Caco-2 (cell line): ENCODE data around the gene FRYL. TPM values are rescaled to one million over a fixed set of nuclear protein-coding genes. Genes with fewer than 3 reads are reported as not detected.

Source experiments
- BruUV-seq: library from RNA; stranded (reverse); fragments of 400-500 nt; replicated peaks from 2 replicates; lab custom pipeline; 2021; lab: Mats Ljungman, UMichigan
- CTCF ChIA-PET: fragments of 300-600 bp; sonication (Branson Sonifier 250); formaldehyde crosslinking; loops from one replicate; lab custom pipeline; 2022; ENCODE audit warnings: antibody characterized with exemption; lab: Charles Lee
- POLR2A ChIA-PET: fragments of 300-600 bp; sonication (Branson Sonifier 250); formaldehyde crosslinking; loops from one replicate; lab custom pipeline; 2022; ENCODE audit warnings: antibody characterized with exemption; lab: Charles Lee
- DNase-seq, 2 experiments: peaks; one replicate each; pipeline versions ENCODE4 v3.0.0 to v3.0.0-alpha.2; 2020 to 2022
- H3K27me3 ChIP-seq: replicated peaks from 2 replicates; pipeline ENCODE4 v1.6.0; 2011; ENCODE audit warnings: low read length; ENCODE audit not compliant: control insufficient read depth, insufficient read depth
- H3K36me3 ChIP-seq: 2 replicates; pipeline ENCODE4 v1.5.1; 2011; ENCODE audit warnings: low read length; ENCODE audit not compliant: control insufficient read depth, insufficient read depth
- H3K4me1 ChIP-seq: fragments of 250-450 bp; sonication (Bioruptor Pico); 2 replicates; pipeline ENCODE4 v1.5.1; 2020; ENCODE audit warnings: mild to moderate bottlenecking
- H3K4me3 ChIP-seq: 2 replicates; pipeline ENCODE4 v1.5.1; 2011; ENCODE audit warnings: low read depth, mild to moderate bottlenecking, control low read depth, low read length
- H3K9me3 ChIP-seq: fragments of 250-450 bp; sonication (Bioruptor Pico); 2 replicates; pipeline ENCODE4 v1.5.1; 2020; ENCODE audit warnings: mild to moderate bottlenecking, moderate library complexity
- H3K27ac Mint-ChIP-seq: one replicate; pipeline ENCODE4 v1.8.0; 2022; ENCODE audit warnings: mixed read lengths; ENCODE audit not compliant: unreplicated experiment
- H3K27me3 Mint-ChIP-seq: one replicate; pipeline ENCODE4 v1.8.0; 2022; ENCODE audit warnings: mixed read lengths; ENCODE audit not compliant: insufficient read depth, unreplicated experiment
- H3K36me3 Mint-ChIP-seq: one replicate; pipeline ENCODE4 v1.8.0; 2022; ENCODE audit warnings: mild to moderate bottlenecking, mixed read lengths; ENCODE audit not compliant: insufficient read depth, unreplicated experiment
- H3K4me1 Mint-ChIP-seq: one replicate; pipeline ENCODE4 v1.8.0; 2022; ENCODE audit warnings: low read depth, mixed read lengths; ENCODE audit not compliant: unreplicated experiment
- H3K4me3 Mint-ChIP-seq: one replicate; pipeline ENCODE4 v1.8.0; 2022; ENCODE audit warnings: mild to moderate bottlenecking, moderate library complexity, mixed read lengths; ENCODE audit not compliant: unreplicated experiment
- H3K9me3 Mint-ChIP-seq: one replicate; pipeline ENCODE4 v1.8.0; 2022; ENCODE audit warnings: mixed read lengths; ENCODE audit not compliant: unreplicated experiment
- CTCF ChIP-seq, 2 experiments: fragments of 200-600 bp in 1 of 2; IDR thresholded peaks; 1 replicate in 1 of 2; 2 replicates in 1 of 2; pipeline versions ENCODE4 v1.5.1 to v1.8.0; 2011 to 2022; ENCODE audit warnings: antibody characterized with exemption in 1 of 2, control low read depth in 1 of 2, inconsistent platforms in 1 of 2, low read depth in 1 of 2, low read length in 1 of 2, mild to moderate bottlenecking in 1 of 2, moderate library complexity in 1 of 2; ENCODE audit not compliant: insufficient read depth in 1 of 2, severe bottlenecking in 1 of 2, unreplicated experiment in 1 of 2
- intact Hi-C: fragments of 100-400 bp; cut with micrococcal nuclease; formaldehyde crosslinking; loops from one replicate; pipeline ENCODE4 v1.10.0; 2022; ENCODE audit not compliant: unreplicated experiment
- total RNA-seq: library from RNA; stranded (reverse); gene quantifications from 2 replicates; pipeline ENCODE4 v1.2.3, GENCODE V29; 2022

The FRYL gene
- total RNA-seq, 1 experiment from 2014 or later = 27.4 TPM

- no peak for DNase-seq
- Histone ChIP-seq H3K9me3 (no peaks in the 10 kb centered on the region), H3K4me3 (no peak overlapping the region), H3K36me3 (no peaks in the 10 kb centered on the region), H3K4me1 (no peaks in the 10 kb centered on the region), H3K27me3 (no peaks in the 10 kb centered on the region)
- Mint-ChIP-seq H3K27me3 (no peaks in the 10 kb centered on the region), H3K4me1 (no peaks in the 10 kb centered on the region), H3K9me3 (no peaks in the 10 kb centered on the region), H3K4me3 (no peak overlapping the region), H3K27ac (no peak overlapping the region), H3K36me3 (no peaks in the 10 kb centered on the region)
- POLR2A ChIA-PET = no interaction called here
- no peak for TF ChIP-seq CTCF (IDR thresholded peaks at IDR 0.05; ENCODE audit: insufficient read depth in 1 of 2, low read depth in 1 of 2, low read length in 1 of 2, severe bottlenecking in 1 of 2, unreplicated experiment in 1 of 2)
- no TSS peak for BruUV-seq
- CTCF ChIA-PET = no interaction called here
- intact Hi-C loops = no loop called here
Measured at GRCh38 chr4:48799157-48799556, 19.1 kb upstream of the FRYL start.

DNA sequence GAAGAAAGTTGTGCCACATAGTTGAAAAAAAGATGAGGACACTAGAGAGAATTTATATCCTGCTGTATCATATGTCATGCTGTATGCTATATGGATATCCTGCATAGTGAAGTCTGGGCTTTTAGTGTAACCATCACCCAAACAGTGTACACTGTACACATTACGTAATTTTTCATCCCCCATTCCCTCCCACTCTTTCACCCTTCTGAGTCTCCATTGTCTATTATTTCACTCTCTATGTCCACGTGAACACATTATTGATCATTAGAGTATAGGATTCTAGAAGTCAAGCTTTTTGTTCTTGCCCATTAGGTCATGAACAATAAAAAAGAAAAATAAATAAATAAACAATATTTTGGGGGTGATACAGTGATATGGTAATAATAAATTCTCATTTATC lies 18.0 kb upstream of the FRYL start:
- no peaks in the 10 kb centered on the region for H3K9me3 Mint-ChIP-seq
- intact Hi-C loops = no loop called here
- CTCF ChIA-PET = no interaction called here
- TF ChIP-seq CTCF (IDR thresholded peaks at IDR 0.05; ENCODE audit: insufficient read depth in 1 of 2, low read depth in 1 of 2, low read length in 1 of 2, severe bottlenecking in 1 of 2, unreplicated experiment in 1 of 2) = no peak
- Histone ChIP-seq H3K4me3 (no peak overlapping the region), H3K36me3 (no peaks in the 10 kb centered on the region), H3K27me3 (no peaks in the 10 kb centered on the region), H3K4me1 (no peaks in the 10 kb centered on the region), H3K9me3 (no peaks in the 10 kb centered on the region)
- no TSS peak for BruUV-seq
- no peak for DNase-seq
- no peaks in the 10 kb centered on the region for H3K36me3 Mint-ChIP-seq
- H3K27me3 Mint-ChIP-seq = no peaks in the 10 kb centered on the region
- no peaks in the 10 kb centered on the region for H3K4me1 Mint-ChIP-seq
- POLR2A ChIA-PET = no interaction called here
- no peak overlapping the region for H3K4me3 Mint-ChIP-seq
- H3K27ac Mint-ChIP-seq = no peak overlapping the region

GRCh38 chr4:48796927-48797679 lies 17.0 kb upstream of the FRYL start:
- Mint-ChIP-seq H3K27ac (no peak overlapping the region), H3K4me3 (no peak overlapping the region), H3K9me3 (no peaks in the 10 kb centered on the region), H3K27me3 (no peaks in the 10 kb centered on the region), H3K36me3 (no peaks in the 10 kb centered on the region), H3K4me1 (no peaks in the 10 kb centered on the region)
- no peak for TF ChIP-seq CTCF (IDR thresholded peaks at IDR 0.05; ENCODE audit: insufficient read depth in 1 of 2, low read depth in 1 of 2, low read length in 1 of 2, severe bottlenecking in 1 of 2, unreplicated experiment in 1 of 2)
- no peaks in the 10 kb centered on the region for H3K4me1 ChIP-seq
- intact Hi-C loops = no loop called here
- H3K4me3 ChIP-seq = no peak overlapping the region
- no peaks in the 10 kb centered on the region for H3K9me3 ChIP-seq
- no peaks in the 10 kb centered on the region for H3K27me3 ChIP-seq
- no TSS peak for BruUV-seq
- ChIA-PET POLR2A (no interaction called here), CTCF (no interaction called here)
- no peak for DNase-seq
- H3K36me3 ChIP-seq = no peaks in the 10 kb centered on the region
